HG03342 (cell line): Measurements from ENCODE around the gene DCLK1.

Experiments
- ATAC-seq: cut with Tn5 transposase; IDR thresholded peaks from one replicate; pipeline ENCODE4 v1.9.1; 2021; ENCODE audit warnings: mild to moderate bottlenecking, moderate library complexity; ENCODE audit not compliant: unreplicated experiment

DCLK1 gene

DNA sequence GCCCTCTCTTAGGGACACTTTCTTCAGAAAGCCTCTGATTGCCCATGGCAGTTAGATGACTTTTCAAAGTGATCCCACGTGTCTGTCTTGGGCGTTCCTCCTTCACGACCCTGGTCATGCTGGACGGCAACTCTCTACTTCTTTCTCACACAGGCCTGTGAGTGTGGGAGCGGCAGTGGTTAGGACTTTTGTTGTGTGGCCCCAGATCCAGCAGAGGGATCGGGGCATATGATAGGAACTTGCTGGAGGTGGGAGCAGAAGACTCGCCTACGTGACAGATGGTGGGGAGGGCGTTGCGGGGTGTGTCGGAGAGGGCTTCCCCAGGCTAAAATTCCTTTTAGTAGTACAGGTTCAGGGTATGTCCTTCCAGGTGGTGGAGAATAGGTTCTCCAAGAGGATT is 365.2 kb downstream of the DCLK1 start:
- no peak for ATAC-seq

DNA sequence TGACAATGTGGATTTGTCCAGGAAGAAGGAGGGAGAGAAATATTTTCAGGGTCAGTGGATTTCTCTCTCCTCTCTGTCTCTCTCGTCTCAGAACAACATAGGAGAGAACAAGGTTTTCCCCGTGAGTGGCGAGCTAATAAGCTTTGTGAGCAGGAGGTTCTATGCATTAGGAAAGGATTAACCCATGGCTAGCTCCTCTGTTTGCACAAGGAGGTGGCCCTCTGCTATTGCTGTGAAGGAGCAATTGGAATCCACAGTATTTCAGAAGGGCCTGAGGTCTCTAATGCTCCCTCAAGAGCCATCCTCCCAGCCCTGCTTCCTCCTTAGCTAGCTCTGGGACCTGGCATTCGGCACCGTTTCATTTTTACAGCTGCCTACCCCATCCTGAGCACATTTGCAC is 365.8 kb downstream of the DCLK1 start:
- ATAC-seq = no peak

DNA sequence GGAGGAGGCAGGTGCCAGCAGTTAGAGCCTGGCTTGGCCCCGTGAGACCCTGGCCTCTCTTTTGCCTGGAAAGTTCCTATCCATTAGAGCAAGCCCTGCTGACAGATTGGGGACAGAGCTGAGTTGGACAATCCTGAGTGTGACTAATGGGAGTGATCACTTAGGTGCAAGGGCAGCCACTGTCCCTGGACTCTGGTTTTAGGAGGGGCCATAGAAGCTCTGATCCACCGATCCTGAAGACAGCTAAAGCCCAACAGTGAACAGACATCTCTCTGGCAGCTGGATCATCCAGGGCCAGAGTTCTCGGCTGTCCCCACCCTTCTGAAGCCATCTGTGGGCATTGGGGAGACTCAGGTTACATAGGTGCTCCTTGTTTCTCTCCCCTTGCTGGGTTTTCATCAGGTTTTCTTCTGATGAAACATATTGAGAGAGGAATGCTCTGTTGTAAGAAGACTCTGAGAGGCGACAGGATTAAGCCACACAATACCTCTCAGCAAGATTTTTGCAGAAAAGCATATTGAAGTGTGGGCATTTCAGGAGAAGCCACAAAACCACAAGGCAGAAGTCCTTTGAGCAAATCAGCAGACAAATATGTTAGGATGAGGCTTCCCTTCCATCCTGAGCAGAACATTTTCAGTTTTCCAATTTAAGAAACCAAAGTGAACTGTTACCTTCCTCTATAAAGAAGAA is 366.7 kb downstream of the DCLK1 start:
- ATAC-seq = no peak

DNA sequence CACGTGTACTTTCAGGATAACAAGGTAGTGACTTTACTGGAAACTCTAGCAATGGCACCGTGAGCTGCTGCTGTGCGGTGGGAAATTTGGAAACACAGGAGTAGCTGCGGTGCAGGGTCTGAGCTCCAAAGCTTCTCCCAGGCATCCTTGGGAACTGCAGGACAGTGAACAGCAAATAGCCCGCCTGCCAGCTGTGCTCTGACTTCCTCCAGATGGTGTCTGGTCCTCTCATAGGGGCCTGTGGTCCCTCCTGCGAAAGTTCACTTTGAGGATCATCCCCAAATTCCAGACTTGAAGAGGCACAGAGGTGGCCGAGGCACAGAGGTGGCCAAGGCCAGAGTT is 367.4 kb downstream of the DCLK1 start:
- ATAC-seq = no peak

DNA sequence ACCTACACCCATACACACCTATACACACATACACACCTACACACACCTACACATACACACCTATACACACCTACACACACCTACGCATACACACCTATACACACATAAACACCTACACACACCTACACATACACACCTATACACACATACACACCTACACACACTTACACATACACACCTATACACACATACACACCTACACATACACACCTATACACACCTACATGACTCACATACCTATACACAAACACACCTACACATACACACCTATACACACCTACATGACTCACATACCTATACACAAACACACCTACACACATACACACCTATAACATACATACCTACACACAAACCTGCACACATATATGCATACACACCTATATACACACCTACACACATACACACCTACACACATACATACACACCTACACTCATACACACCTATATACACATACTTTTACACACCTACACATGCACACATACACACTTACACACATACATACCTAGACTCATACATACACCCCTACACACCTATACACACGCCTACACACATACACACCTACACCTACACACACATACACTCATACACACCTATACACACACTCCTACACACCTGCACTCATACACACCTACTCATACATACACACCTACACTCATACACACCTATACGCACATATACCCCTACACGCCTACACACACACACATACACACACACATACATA is 368.0 kb downstream of the DCLK1 start:
- ATAC-seq = no peak

DNA sequence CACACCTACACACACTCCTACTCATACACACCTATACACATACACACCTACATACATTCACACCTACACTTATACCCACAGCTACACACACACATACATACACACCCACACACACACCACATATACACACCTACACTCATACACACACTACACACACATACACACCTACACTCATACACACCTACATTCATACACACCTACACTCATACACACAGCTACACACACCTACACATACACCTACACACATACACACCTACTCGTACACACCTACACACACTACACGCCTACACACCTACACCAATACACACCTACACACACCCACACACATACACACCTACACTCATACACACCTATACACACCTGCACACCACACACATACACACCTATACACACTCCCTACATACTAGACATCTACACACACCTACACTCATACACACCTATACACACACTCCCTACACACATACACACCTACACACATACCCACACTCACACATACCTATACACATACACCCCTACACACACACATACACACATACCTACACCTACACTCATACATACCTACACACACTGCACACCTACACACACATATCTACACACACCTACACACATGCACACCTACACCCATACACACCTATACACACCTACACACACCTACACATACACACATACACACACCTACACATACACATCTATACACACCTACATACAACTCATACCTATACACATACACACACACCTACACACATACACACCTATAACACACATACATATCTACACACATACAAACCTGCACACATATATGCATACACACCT is 369.5 kb downstream of the DCLK1 start:
- no peak for ATAC-seq

DNA sequence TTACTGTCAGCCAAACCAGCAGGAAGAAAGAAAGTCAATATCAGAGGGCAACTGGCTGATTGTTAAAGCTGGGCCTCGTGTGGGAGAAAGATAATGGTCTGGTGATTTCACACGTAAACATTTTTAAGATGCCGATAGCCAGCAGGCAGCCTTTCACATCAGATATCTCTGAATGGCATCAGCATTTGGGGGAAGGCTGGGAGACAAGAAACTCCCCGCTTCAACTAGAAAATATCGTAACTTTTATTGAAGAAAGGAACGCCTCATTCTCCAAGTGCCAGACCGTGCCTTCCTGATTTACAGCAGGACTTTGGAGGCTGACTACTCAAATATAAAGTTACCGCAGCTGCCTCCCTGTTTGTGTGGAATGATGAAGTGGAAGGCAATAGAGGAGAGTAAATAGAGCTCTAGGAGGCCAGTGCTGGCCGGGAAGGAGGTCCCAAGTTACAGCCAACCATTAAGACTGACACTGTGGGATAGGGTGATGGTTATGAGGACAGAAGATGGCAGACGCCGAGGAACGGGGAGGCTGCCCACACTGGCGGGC is 370.4 kb downstream of the DCLK1 start:
- no peak for ATAC-seq

DNA sequence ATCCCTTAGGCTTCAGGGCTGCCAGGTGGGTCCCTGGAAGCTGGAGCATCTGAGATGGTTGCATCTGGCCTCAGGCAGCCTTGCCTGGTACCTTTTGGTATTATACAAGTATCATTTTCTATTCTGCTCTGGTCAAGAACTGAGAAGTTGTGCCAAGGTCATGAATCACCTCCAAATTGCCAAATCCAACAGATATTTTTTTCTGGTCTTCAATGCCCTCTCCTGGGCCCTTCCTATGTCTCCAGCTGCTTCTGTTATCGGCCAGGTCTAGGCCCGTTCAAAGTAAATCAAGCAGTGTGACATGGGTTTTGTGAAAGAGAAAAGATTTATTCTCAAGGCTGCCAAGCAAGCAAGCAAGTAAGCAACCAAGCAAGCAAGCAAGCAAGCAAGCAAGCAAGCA is 383.6 kb downstream of the DCLK1 start:
- ATAC-seq = no peak

DNA sequence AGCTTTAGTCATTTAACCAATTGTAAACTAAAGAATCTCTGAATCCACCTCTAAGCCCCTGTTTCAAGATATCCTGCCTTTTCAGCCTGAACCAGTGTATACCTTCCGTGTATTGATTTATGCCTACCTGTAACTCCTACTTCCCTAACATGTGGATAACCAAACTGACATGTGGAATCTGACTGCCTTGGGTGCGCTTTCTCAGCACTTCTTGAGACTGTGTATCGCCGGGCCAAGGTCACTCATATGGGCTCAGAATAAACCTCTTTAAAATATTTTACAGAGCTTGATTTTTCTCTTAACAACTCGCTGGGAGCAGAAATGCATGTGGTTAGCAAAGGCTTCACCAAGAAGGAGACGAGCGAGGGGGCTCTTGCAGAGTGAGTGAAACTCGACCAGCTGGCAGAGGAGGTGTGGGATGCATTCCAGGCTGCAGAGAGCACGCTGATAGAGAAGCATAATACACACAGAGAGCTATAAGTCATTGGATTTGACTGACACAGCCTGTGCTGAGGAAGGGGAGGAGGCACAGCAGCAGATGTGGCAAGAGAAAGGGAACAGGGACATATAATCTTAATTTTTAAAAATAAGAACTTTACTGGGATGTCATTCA is 386.5 kb downstream of the DCLK1 start:
- no peak for ATAC-seq

DNA sequence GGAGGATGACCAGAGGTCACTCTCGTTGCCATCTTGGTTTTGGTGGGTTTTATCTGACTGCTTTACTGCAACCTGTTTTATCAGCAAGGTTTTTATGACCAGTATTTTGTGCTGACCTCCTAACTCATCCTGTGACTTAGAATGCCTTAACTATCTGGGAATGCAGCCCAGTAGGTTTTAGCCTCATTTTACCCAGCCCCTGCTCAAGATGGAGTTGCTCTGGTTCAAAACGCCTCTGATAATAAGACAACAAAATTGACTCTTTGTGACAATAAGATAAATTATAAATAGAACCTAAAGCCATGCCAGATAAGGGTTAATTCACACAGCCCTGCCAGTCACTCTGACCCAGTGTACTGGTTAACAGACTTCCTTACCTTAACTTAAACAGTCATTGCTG is 387.0 kb downstream of the DCLK1 start:
- ATAC-seq = no peak

DNA sequence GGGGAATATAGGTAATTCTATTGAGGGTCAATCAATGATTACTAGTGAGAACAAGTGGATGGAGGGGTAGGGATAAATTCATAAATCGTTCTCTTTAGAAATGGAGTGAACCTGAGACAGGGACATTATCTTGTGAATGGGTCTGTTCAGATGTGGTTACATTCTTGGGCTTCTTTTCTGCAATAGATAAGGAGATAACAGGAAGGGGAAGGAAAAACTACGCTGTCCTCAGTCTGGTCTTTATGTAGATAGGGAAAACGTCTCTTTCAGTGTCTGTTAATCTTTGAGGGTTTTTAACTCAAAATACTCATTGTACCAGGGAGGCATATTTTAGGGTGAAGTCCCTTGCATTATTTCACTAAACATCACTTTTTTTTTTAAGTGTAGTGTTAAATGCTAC is 388.0 kb downstream of the DCLK1 start:
- ATAC-seq = no peak

DNA sequence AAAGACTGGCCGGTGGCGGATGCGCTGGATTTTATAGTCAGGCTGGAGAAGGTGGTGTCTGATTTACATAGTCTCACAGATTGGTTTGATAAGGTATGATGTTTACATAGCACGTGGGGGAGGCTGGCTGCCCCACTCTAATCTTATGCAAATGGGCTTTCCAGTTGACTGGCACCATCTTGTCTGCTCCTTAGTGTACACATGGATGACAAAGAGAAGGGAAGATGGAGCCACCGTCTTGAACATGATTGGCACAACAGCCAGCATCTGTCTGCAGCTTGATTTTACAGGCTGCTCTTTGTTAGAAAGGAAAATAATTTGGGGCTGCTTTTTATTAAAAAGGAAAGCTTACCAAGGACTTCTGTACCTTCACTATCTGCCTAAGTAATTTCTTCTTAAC is 389.5 kb downstream of the DCLK1 start:
- no peak for ATAC-seq

DNA sequence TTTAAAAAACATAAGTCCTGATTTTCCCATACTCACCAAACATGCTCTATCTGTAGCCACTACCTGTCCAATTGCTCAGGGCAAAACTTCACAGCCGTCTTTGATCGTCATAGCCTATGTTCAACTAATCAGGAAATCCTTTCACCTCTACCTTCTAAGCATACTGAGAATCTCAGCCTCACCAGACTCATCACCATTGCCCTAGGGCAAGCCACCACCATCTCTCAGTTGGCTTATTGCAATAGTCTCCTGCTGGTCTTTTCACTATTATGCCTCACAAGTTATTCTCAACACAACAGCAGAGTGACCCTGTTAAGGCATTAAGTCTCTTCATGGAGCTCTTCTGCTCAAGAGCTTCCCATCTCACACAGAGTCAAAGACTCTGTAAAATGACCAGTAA is 394.3 kb downstream of the DCLK1 start:
- no peak for ATAC-seq

DNA sequence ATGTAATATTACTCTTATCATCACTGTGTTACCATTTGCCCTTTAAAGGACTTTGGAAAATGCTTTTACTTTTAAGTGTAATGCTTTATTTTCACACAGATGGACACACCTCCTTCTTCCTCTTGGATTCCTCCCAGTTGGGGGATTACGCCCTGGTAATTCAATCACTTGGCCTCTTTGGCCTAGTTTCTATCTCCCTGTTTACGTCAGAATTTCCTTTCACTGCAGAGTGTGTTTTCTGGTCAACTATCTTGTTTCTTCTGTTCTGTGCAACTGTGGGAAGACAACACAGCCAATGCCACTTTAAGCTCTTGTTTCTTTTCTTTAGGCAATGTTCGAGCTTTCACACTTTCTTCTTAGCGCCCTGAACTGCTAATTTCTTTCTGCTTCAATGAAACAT is 397.4 kb downstream of the DCLK1 start:
- ATAC-seq = no peak

DNA sequence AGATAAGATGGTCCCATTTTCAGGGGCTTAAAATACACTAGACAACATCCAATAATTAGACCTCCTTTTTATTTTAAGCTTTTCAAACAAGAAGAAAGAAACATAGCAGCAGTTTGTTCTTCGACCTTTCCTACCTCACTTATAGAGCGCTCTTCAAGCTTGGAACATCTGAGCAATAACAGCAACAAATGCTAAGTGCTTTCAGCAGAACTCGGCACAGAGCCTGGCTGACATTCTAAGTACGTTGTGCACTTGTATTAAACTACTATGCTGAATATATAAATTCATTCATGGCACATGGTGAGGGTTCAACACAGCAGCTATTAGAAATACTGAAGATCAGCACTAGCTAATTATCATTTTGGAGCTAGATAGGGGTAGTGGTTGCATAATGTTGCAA is 398.6 kb downstream of the DCLK1 start:
- ATAC-seq = no peak

DNA sequence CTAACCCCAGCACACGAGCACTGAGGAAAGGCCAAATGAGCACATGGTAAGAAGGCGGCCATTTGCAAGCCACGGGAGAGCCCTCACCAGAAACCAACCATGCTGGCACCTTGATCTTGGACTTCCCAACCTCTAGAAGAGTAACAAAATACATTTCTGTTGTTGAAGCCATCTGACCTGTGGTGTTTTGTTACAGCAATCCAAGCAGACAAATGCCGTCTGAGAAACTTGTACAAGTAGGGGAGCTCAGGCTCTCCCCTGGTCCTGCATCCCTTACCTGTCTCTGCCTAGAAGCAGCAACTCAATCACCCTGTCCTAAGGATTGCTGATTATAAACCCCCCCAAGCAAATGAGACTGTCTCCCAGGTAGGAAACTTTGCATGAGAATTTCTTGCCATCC is 399.7 kb downstream of the DCLK1 start:
- no peak for ATAC-seq

DNA sequence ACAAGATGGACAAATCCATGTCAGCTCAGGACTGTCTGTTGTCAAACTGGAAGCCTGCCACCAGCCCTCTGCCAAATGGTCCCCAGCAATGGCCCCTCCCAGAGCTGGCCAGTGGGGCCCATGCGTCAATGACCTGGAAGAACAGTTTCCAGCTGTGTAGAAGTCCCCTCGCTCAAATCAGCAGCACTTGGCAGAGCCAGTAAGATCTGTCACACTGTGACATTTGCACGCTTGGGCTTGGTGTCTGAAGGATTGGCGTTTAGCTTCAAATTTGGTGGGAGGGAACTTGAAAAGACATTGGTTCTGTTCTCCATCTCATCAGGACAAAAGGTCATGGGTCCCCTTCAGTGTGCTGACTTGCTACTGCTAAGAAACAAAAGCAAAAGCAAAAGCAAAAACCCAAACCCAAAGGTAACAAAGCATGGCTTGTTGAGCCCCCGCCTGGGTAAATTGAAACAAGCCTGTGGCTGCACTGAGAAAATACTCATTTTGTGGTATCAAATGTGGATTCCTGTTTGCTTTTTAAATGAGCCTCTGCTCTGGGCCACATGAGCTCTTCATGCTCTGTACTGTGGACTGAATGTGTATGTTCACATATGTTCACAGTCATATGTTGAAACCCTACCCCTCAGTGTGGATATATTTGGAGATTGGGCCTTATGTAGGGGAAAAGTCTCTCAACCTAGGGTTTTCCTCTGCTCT is 401.1 kb downstream of the DCLK1 start:
- peak; percentile 82 for ATAC-seq

DNA sequence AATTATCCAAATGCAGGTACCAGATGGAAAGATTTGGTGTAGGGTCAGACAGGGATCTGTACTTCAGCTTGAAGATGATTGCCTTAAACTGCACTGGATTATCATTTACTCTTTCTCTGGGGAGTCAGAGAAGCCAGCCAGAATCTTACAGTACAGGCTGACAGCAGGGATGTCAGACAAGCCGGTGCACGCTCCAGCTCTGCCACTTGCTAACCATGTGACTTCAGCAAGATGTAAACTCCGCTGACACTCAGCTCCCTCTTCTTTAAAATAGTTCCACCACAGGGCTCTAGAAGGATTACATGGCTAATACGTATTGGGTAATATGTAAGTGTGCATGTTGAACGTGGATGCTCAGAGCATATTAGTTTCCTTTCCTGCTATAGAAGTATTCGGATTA is 403.3 kb downstream of the DCLK1 start:
- no peak for ATAC-seq

DNA sequence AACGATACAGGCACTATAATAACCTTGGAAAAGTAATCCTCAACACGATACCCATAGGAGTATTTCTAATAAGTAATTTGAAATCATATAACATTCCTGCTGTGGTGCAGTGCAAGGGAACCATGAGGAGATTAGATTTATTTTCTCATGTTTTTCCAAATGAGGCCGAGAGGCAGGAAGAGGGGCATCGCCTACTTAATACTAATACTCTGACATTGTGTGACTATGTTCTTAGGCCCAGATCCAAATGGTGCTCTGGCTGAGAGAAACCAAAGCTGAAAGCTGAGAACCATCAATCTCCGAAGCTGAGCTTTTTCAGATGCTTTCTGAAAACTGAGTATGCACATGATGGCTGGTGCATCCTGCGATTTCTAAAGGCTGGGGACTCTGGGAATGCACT is 406.7 kb downstream of the DCLK1 start:
- no peak for ATAC-seq

DNA sequence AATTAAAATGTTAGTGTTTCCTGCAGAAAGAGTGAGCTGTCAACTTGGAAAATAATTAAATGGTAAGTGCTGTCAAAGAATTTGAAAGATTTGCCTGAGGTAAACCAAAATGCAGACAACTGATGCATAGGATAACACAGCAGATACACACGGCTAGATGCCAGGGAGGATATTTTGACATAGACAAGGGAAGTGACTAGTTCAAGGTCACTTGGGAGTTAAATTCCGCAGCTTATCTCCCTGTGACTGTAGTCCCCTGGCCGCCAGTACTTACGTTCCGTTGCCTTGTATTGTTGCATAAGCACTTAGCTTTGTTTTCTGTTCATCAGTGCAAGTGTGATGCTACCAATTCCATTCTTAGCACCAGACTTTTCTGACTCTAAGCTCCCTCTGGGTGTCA is 407.4 kb downstream of the DCLK1 start:
- ATAC-seq = no peak

DNA sequence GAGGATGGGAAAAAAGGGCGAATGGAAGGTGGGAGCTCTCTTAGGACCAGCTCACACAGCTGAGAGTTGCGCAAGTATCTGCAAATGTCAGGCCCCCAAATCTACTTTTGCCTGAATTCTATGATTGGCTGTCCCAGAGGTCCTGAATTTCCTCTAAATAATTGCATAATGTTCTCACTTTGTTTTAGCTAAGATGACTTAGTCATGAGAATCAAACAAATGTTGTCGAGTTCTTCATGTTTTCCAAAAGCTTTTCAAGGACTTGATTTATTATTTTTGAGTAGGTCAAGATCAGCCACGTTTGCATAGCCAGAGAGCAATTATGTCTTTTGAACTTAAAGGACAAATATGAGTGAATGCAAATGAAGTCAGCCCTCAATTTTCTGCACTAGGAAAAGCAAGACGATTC is 408.1 kb downstream of the DCLK1 start:
- no peak for ATAC-seq
